ENCODE results near the gene CLUH.

DNA sequence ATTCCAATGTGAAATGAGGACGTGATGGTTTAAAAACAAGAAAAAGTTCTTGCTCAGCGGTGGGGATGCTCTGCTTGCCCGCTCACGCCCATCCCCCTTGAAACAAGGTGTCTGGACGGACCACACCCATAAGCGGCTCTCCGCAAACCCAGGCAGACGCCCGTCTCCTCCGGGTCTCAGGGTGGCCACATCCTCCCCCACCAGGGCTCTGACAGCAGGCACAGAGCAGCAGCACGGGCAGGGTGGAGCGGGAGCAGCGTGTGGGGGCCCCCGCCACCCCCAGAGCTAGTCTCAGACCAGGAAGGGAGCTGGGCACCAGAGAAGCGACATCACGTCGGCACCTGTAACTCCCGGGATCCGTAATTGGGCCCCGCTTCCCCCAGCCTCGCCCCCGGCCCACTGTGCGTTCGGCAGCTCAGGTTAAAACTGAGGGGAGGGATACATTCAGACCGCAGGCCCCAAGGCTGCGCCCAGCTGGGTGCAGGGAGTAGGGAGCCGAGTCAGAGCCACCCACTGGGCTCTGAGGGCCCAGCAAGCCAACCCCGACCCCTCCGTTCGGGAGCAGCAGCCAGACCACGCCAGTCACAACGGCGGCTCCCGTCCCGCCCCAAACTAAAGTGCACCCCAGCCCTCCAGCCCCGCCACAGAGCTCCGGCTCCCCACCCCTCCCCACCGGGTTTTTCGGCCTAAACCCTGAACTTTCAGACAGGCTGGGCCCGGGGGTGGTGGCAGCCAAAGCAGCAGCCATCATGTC lies 22.0 kb downstream of the CLUH start:
- TF ChIP-seq CTCF (IDR thresholded peaks at IDR 0.05; ENCODE audit: insufficient read depth, low read depth, low read length) (no peak), EZH2 (IDR thresholded peaks at IDR 0.05; ENCODE audit: insufficient read depth, low read length) (no peak)

Data from astrocyte (in vitro differentiated cells and primary cell).